Astrocyte (in vitro differentiated cells and primary cell): Measurements from ENCODE around the gene WWC2. TPM values are rescaled to one million over a fixed set of nuclear protein-coding genes. Genes with fewer than 3 reads are reported as not detected.

ENCODE experiments used
- DNase-seq: peaks from one replicate; pipeline ENCODE4 v3.0.0-alpha.2; 2010; ENCODE audit warnings: low read depth
- FAIRE-seq: peaks from 2 replicates; lab custom pipeline; 2011; peaks lifted over from hg19 to GRCh38; lab: Jason Lieb, UNC
- H2AFZ ChIP-seq: 2 replicates; pipeline ENCODE4 v1.6.0; 2012; ENCODE audit warnings: low read depth, low read length, inconsistent platforms
- H3K27ac ChIP-seq: 2 replicates; pipeline ENCODE4 v1.5.1; 2011; ENCODE audit warnings: low read depth, low read length, inconsistent platforms
- H3K27me3 ChIP-seq: 2 replicates; pipeline ENCODE4 v1.6.0; 2011; ENCODE audit warnings: low read length, inconsistent platforms; ENCODE audit not compliant: insufficient read depth
- H3K36me3 ChIP-seq: 2 replicates; pipeline ENCODE4 v1.5.1; 2011; ENCODE audit warnings: low read length, inconsistent platforms; ENCODE audit not compliant: insufficient read depth
- H3K4me1 ChIP-seq: 2 replicates; pipeline ENCODE4 v1.5.1; 2011; ENCODE audit warnings: low read length, inconsistent platforms; ENCODE audit not compliant: insufficient read depth
- H3K4me2 ChIP-seq: 2 replicates; pipeline ENCODE4 v1.6.0; 2012; ENCODE audit warnings: low read length, inconsistent platforms
- H3K4me3 ChIP-seq: 2 replicates; pipeline ENCODE4 v1.5.1; 2011; ENCODE audit warnings: low read depth, mild to moderate bottlenecking, low read length, inconsistent platforms; ENCODE audit not compliant: insufficient read depth
- H3K79me2 ChIP-seq: 2 replicates; pipeline ENCODE4 v1.6.0; 2012; ENCODE audit warnings: mild to moderate bottlenecking, low read length, inconsistent platforms; ENCODE audit not compliant: insufficient read depth
- H3K9ac ChIP-seq: 2 replicates; pipeline ENCODE4 v1.6.0; 2012; ENCODE audit warnings: mild to moderate bottlenecking, low read length, inconsistent platforms
- H3K9me3 ChIP-seq: 2 replicates; pipeline ENCODE4 v1.5.1; 2012; ENCODE audit warnings: low read depth, mild to moderate bottlenecking, low read length, inconsistent platforms; ENCODE audit not compliant: insufficient read depth
- H4K20me1 ChIP-seq: 2 replicates; pipeline ENCODE4 v1.6.0; 2012; ENCODE audit warnings: low read length, inconsistent platforms; ENCODE audit not compliant: insufficient read depth
- H3K27ac Mint-ChIP-seq: one replicate; pipeline ENCODE4 v1.8.0; 2021; ENCODE audit warnings: mild to moderate bottlenecking, mixed read lengths; ENCODE audit not compliant: unreplicated experiment
- H3K27me3 Mint-ChIP-seq: one replicate; pipeline ENCODE4 v1.8.0; 2021; ENCODE audit warnings: low read depth, mixed read lengths; ENCODE audit not compliant: unreplicated experiment
- H3K36me3 Mint-ChIP-seq: one replicate; pipeline ENCODE4 v1.8.0; 2021; ENCODE audit warnings: low read depth, mixed read lengths; ENCODE audit not compliant: unreplicated experiment
- H3K4me1 Mint-ChIP-seq: one replicate; pipeline ENCODE4 v1.8.0; 2021; ENCODE audit warnings: low read depth, mixed read lengths; ENCODE audit not compliant: unreplicated experiment
- H3K4me3 Mint-ChIP-seq: one replicate; pipeline ENCODE4 v1.8.0; 2021; ENCODE audit warnings: mild to moderate bottlenecking, moderate library complexity, mixed read lengths; ENCODE audit not compliant: unreplicated experiment
- H3K9me3 Mint-ChIP-seq: one replicate; pipeline ENCODE4 v1.8.0; 2021; ENCODE audit warnings: mild to moderate bottlenecking, mixed read lengths; ENCODE audit not compliant: unreplicated experiment
- CTCF ChIP-seq: IDR thresholded peaks from 2 replicates; pipeline ENCODE4 v1.5.1; 2011; ENCODE audit warnings: low read depth, mild to moderate bottlenecking, inconsistent platforms, low read length, moderate library complexity; ENCODE audit not compliant: insufficient read depth
- EZH2 ChIP-seq: IDR thresholded peaks from 2 replicates; pipeline ENCODE4 v1.6.1; 2012; ENCODE audit warnings: mild to moderate bottlenecking, low read length, inconsistent platforms; ENCODE audit not compliant: insufficient read depth
- total RNA-seq: library from RNA; stranded (reverse); gene quantifications from 2 replicates; pipeline ENCODE4 v1.2.1, GENCODE V29; 2021

Gene WWC2
- total RNA-seq, 1 donor from 2014 or later = 62.6 TPM

DNA sequence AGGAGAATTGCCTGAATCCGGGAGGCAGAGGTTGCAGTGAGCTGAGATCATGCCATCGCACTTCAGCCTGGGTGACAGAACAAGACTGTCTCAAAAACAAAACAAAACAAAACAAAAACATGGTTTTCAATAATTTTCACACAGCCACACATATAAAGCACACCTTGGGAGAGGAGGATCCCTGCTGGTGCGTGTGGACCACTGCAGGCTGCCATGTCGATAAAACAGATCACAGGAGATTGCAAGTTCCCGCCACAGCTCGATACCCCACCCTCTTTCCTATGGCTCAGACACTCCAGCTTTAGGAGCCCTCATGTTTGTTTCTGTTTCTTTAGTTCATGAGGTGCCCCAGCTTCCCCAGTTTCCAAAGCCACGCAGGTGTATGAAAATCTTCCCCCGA is 254.5 kb downstream of the WWC2 start:
- Histone ChIP-seq H3K27ac (no peak overlapping the region), H3K79me2 (no peaks in the 10 kb centered on the region), H3K4me3 (no peak overlapping the region), H4K20me1 (no peaks in the 10 kb centered on the region), H3K4me1 (peaks cover 28% of the 10 kb centered on the region), H3K27me3 (no peaks in the 10 kb centered on the region), H2AFZ (no peak overlapping the region), H3K4me2 (no peak overlapping the region), H3K9me3 (no peaks in the 10 kb centered on the region), H3K36me3 (no peaks in the 10 kb centered on the region), H3K9ac (no peak overlapping the region)
- Mint-ChIP-seq H3K27me3 (no peaks in the 10 kb centered on the region), H3K27ac (no peak overlapping the region), H3K36me3 (peaks cover 4% of the 10 kb centered on the region), H3K4me3 (no peak overlapping the region), H3K4me1 (peaks cover 3% of the 10 kb centered on the region), H3K9me3 (peaks cover 9% of the 10 kb centered on the region)
- FAIRE-seq (no peak), DNase-seq (no peak)
- TF ChIP-seq CTCF (no peak), EZH2 (no peak)

DNA sequence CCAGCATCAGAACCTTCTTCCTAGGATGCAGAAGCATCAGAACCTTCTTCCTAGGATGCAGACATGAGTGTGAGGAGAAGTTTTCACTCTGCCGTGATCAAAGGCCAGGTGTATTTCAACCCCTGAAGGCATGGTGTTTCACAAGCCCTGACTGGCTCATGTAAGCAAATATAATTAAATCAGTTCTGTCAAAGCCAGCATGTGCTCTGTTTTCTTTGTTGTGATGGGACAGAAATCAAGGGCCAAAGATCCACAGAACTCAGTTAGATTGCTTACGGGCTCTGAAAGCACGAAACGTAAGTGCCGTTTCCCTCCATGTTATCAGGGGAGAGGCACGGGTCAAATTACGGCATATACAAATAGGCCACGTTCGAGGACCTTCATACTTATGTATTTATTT is 255.2 kb downstream of the WWC2 start:
- no peak for TF ChIP-seq CTCF
- TF ChIP-seq EZH2 = no peak
- H3K4me2 ChIP-seq = no peak overlapping the region
- no peak overlapping the region for H3K4me3 ChIP-seq
- Mint-ChIP-seq H3K4me1 (peaks cover 2% of the 10 kb centered on the region), H3K36me3 (peaks cover 4% of the 10 kb centered on the region), H3K9me3 (peaks cover 9% of the 10 kb centered on the region), H3K4me3 (no peak overlapping the region), H3K27ac (no peak overlapping the region), H3K27me3 (no peaks in the 10 kb centered on the region)
- no peaks in the 10 kb centered on the region for H4K20me1 ChIP-seq
- H3K27ac ChIP-seq = no peak overlapping the region
- no peaks in the 10 kb centered on the region for H3K9me3 ChIP-seq
- H3K36me3 ChIP-seq = no peaks in the 10 kb centered on the region
- H3K27me3 ChIP-seq = no peaks in the 10 kb centered on the region
- FAIRE-seq (no peak), DNase-seq (no peak)
- peaks cover 23% of the 10 kb centered on the region for H3K4me1 ChIP-seq
- H3K79me2 ChIP-seq = no peaks in the 10 kb centered on the region
- H3K9ac ChIP-seq = no peak overlapping the region
- no peak overlapping the region for H2AFZ ChIP-seq

DNA sequence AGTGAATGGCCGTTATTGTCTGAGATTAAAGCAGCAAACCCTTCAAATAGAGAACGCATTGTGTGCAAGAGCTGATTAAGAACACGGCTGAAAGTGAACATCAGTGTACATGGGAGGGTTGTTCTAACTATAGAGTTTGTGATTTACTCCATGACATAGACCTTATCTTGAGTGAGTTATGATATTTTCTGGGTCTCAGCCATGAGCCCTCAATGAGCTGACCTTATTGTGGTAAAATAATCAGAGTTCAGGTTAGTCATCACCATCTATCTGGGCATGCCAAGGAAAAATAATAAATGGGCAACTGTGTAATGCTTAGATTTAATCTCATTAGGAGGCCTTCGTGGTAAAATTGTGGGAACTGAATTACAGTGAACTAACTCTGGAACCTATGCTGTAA is 256.3 kb downstream of the WWC2 start:
- no peaks in the 10 kb centered on the region for H3K9me3 ChIP-seq
- H3K4me2 ChIP-seq = peak overlapping the region; percentile 60
- Mint-ChIP-seq H3K36me3 (peaks cover 4% of the 10 kb centered on the region), H3K27ac (no peak overlapping the region), H3K4me1 (peaks cover 11% of the 10 kb centered on the region), H3K27me3 (no peaks in the 10 kb centered on the region), H3K4me3 (no peak overlapping the region), H3K9me3 (peaks cover 9% of the 10 kb centered on the region)
- peak overlapping the region; percentile 1 for H3K9ac ChIP-seq
- H3K27me3 ChIP-seq = no peaks in the 10 kb centered on the region
- H3K27ac ChIP-seq = peak overlapping the region; percentile 50
- H2AFZ ChIP-seq = no peak overlapping the region
- peaks cover 25% of the 10 kb centered on the region for H3K4me1 ChIP-seq
- H3K4me3 ChIP-seq = no peak overlapping the region
- FAIRE-seq (peak; percentile 85), DNase-seq (peak; percentile 93)
- H3K36me3 ChIP-seq = no peaks in the 10 kb centered on the region
- H4K20me1 ChIP-seq = no peaks in the 10 kb centered on the region
- no peaks in the 10 kb centered on the region for H3K79me2 ChIP-seq
- TF ChIP-seq EZH2 = no peak
